ENCODE measurements around the gene RYR2. TPM values are rescaled to one million over a fixed set of nuclear protein-coding genes. Genes with fewer than 3 reads are reported as not detected.
"Not testable (repeated sequence)": the region's sequence is repeated elsewhere in the genome, so short reads cannot be mapped to it uniquely, and the experiment has no call there.

RYR2 gene
- total RNA-seq, 4 donors from 2014 or later = 0.88 to 8.4 (median 5.5) TPM

GRCh38 chr1:237811633-237812032 lies 769.6 kb downstream of the RYR2 start:
- H3K4me3 ChIP-seq = no peak overlapping the region
- H3K4me1 ChIP-seq = no peaks in the 10 kb centered on the region
- H3K36me3 ChIP-seq = no peaks in the 10 kb centered on the region
- TF ChIP-seq CTCF (IDR thresholded peaks at IDR 0.05) = no peak
- intact Hi-C loops (cut with DNase I; ENCODE audit: low total_unique reads) = no loop called here
- DNase-seq = no peak
- no peak overlapping the region for H3K27ac ChIP-seq
- no peaks in the 10 kb centered on the region for H3K27me3 ChIP-seq
- no peaks in the 10 kb centered on the region for H3K9me3 ChIP-seq

GRCh38 chr1:237812061-237812460 lies 770.1 kb downstream of the RYR2 start:
- Histone ChIP-seq H3K27me3 (no peaks in the 10 kb centered on the region), H3K4me1 (no peaks in the 10 kb centered on the region), H3K27ac (no peak overlapping the region), H3K9me3 (no peaks in the 10 kb centered on the region), H3K36me3 (no peaks in the 10 kb centered on the region), H3K4me3 (no peak overlapping the region)
- intact Hi-C loops (cut with DNase I; ENCODE audit: low total_unique reads) = no loop called here
- TF ChIP-seq CTCF (IDR thresholded peaks at IDR 0.05) (no peak), POLR2A (IDR thresholded peaks at IDR 0.05) (no peak)
- no peak for DNase-seq

- Histone ChIP-seq H3K27me3 (no peaks in the 10 kb centered on the region), H3K36me3 (no peaks in the 10 kb centered on the region), H3K4me3 (no peak overlapping the region), H3K27ac (no peak overlapping the region), H3K9me3 (no peaks in the 10 kb centered on the region), H3K4me1 (no peaks in the 10 kb centered on the region)
- no peak for TF ChIP-seq POLR2A (IDR thresholded peaks at IDR 0.05)
- TF ChIP-seq CTCF (IDR thresholded peaks at IDR 0.05) = no peak
- intact Hi-C loops (cut with DNase I; ENCODE audit: low total_unique reads) = no loop called here
- DNase-seq = no peak
Observed at GRCh38 chr1:237814319-237814924, 772.4 kb downstream of the RYR2 start.

- TF ChIP-seq POLR2A (IDR thresholded peaks at IDR 0.05) = no peak
- TF ChIP-seq CTCF (IDR thresholded peaks at IDR 0.05) = no peak
- intact Hi-C loops (cut with DNase I; ENCODE audit: low total_unique reads) = no loop called here
- no peaks in the 10 kb centered on the region for H3K27me3 ChIP-seq
- no peak for DNase-seq
- H3K27ac ChIP-seq = no peak overlapping the region
- no peaks in the 10 kb centered on the region for H3K9me3 ChIP-seq
- no peaks in the 10 kb centered on the region for H3K4me1 ChIP-seq
- H3K36me3 ChIP-seq = no peaks in the 10 kb centered on the region
- no peak overlapping the region for H3K4me3 ChIP-seq
Observed at GRCh38 chr1:237817277-237817676, 775.3 kb downstream of the RYR2 start.

GRCh38 chr1:237820634-237821033 lies 778.6 kb downstream of the RYR2 start:
- H3K27ac ChIP-seq; H3K27me3 ChIP-seq; DNase-seq; H3K4me1 ChIP-seq; H3K9me3 ChIP-seq; intact Hi-C loops (cut with DNase I; ENCODE audit: low total_unique reads); H3K4me3 ChIP-seq; H3K36me3 ChIP-seq: not testable (repeated sequence)

GRCh38 chr1:237832858-237833257 lies 790.9 kb downstream of the RYR2 start:
- no peaks in the 10 kb centered on the region for H3K27me3 ChIP-seq
- H3K36me3 ChIP-seq = no peaks in the 10 kb centered on the region
- H3K9me3 ChIP-seq = no peaks in the 10 kb centered on the region
- TF ChIP-seq CTCF (IDR thresholded peaks at IDR 0.05) (no peak), POLR2A (IDR thresholded peaks at IDR 0.05) (no peak)
- no peak for DNase-seq
- intact Hi-C loops (cut with DNase I; ENCODE audit: low total_unique reads) = no loop called here
- H3K4me3 ChIP-seq = no peak overlapping the region
- no peaks in the 10 kb centered on the region for H3K4me1 ChIP-seq
- no peak overlapping the region for H3K27ac ChIP-seq
